Sigmoid colon (tissue), 4 donors: Measurements from ENCODE around the gene SUSD2.

ENCODE experiments used
- CTCF ChIP-seq, 4 experiments: fragments of 450-650 bp in 3 of 4; fragments of 200-600 bp in 1 of 4; IDR thresholded peaks; one replicate each; pipeline ENCODE4 v1.5.1; 2016 to 2019; ENCODE audit warnings: antibody characterized with exemption in 4 of 4, mild to moderate bottlenecking in 3 of 4, moderate library complexity in 2 of 4
- EP300 ChIP-seq, 4 donors: sonication (generic); formaldehyde crosslinking; IDR thresholded peaks; one replicate each; pipeline ENCODE4 v1.6.1; 2017; ENCODE audit warnings: antibody characterized with exemption in 4 of 4
- POLR2A ChIP-seq, 2 donors: fragments of 450-650 bp; IDR thresholded peaks; one replicate each; pipeline ENCODE4 v1.6.1; 2016; ENCODE audit warnings: antibody characterized with exemption in 2 of 2, mild to moderate bottlenecking in 2 of 2, moderate library complexity in 2 of 2
- POLR2AphosphoS5 ChIP-seq, 4 donors: sonication (generic); formaldehyde crosslinking; IDR thresholded peaks; one replicate each; pipeline ENCODE4 v1.6.1; 2017; ENCODE audit warnings: antibody characterized with exemption in 4 of 4

GRCh38 chr22:24142831-24143230 lies 38.5 kb upstream of the SUSD2 start:
- no peak for TF ChIP-seq CTCF (IDR thresholded peaks at IDR 0.05)
- no peak for TF ChIP-seq POLR2AphosphoS5 (IDR thresholded peaks at IDR 0.05)
- no peak for TF ChIP-seq POLR2A (IDR thresholded peaks at IDR 0.05)
- TF ChIP-seq EP300 (IDR thresholded peaks at IDR 0.05), result no peak
